GM12873 (cell line): ENCODE measurements around the gene GPR68.

Source experiments
- TF ChIP-seq, protein P1 (sequence below): IDR thresholded peaks from 2 replicates; pipeline ENCODE4 v1.5.1; 2012; ENCODE audit warnings: low read depth, mild to moderate bottlenecking, moderate library complexity, low read length, control low read depth; ENCODE audit not compliant: insufficient read depth; ENCODE audit errors: missing control alignments

Gene GPR68

DNA sequence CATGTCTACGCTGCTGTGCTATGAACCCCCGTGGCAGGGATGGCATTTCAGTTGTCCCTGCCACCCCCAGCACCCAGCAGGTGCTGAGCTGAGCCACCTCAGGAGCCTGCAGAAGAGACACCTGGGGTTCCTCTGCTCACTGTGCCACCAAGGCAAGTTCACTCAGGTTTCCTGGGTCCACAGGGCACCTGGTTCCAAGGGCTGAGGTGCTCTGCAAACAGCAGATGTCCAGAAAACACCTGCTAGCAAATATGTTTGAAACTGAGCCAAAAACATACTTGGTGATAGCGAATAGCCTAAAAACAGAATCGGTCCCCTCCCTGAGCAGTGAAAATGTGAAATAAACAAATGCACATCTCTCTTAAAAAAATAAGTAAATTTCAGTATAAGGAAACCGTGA lies 35.6 kb upstream of the GPR68 start:
- TF ChIP-seq, protein P1, sequence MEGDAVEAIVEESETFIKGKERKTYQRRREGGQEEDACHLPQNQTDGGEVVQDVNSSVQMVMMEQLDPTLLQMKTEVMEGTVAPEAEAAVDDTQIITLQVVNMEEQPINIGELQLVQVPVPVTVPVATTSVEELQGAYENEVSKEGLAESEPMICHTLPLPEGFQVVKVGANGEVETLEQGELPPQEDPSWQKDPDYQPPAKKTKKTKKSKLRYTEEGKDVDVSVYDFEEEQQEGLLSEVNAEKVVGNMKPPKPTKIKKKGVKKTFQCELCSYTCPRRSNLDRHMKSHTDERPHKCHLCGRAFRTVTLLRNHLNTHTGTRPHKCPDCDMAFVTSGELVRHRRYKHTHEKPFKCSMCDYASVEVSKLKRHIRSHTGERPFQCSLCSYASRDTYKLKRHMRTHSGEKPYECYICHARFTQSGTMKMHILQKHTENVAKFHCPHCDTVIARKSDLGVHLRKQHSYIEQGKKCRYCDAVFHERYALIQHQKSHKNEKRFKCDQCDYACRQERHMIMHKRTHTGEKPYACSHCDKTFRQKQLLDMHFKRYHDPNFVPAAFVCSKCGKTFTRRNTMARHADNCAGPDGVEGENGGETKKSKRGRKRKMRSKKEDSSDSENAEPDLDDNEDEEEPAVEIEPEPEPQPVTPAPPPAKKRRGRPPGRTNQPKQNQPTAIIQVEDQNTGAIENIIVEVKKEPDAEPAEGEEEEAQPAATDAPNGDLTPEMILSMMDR = no peak

DNA sequence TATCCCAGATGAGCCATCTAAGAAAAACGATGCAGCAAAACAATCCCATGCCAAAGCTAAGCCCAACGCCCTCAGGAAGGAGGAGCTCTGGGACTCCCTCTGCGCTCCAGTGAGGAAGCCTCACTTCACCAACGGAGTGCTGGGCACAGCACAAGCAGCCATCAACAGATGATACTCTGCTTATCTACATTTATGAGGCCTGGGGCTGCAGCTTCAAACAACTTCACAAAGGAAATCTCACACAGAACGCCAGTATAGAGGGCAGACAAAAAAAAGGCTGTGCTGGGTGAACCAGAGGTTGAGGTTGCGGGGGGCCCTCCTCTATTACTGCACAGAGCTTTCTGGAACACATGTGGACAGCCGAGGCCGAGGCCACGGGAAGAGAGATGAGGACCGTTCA lies 34.9 kb upstream of the GPR68 start:
- TF ChIP-seq, protein P1 = no peak

DNA sequence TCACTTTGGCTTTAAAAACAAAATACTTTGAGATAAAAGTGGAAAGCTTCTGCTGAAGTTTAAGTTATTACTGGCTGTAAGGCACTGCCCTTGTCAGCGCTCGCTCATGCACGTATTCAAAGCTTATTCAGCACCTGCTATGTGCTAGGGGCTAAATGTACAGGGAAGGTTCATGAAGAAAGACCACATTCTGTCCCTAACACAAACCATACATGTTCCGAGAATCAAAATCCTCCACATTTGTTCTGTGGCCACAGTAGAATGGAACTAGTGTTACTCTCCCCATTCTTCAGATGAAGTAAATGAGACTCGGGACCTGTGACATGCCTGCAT lies 33.8 kb upstream of the GPR68 start:
- TF ChIP-seq, protein P1 = no peak

DNA sequence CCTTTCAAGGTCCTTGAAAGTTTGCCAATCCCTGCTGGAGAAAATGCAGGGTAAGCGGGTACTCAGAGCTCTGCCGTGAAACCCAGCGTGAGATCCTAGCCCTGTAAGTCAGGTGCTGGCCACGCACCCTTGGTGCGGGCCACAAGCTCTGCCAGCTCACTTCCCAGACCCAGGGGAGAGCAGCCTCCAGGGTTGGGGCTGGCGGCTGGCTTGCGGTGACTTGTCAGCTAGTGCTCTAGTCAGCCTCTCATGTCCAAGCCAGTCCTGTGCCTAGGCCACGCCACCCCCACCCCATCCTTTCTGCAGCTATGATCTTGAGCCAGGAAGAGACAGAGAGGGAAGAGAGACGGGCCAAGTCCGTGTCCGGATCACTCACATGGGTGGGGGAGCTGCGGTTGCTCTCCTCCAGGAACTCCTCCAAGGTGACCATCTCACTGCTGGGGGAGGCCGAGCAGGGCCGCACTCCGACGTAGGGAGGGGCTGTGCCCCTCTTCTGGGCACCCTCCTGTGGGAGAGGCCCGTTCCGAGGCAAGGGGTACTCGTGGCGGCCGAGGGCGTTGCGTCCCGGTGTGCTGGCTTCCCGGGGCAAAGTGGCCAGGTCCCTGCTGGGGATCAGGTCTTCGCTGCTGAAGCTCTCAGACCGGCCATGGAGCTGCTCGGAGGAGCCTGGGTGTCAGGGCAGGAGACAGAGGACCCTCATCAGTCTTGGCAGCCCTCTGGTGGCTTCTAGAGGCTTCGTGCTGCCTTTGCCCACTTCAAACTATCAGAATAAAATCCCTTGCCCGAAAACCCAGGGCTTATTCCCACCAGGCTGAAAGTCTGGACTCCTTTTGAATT lies 33.3 kb upstream of the GPR68 start:
- TF ChIP-seq, protein P1 = no peak

DNA sequence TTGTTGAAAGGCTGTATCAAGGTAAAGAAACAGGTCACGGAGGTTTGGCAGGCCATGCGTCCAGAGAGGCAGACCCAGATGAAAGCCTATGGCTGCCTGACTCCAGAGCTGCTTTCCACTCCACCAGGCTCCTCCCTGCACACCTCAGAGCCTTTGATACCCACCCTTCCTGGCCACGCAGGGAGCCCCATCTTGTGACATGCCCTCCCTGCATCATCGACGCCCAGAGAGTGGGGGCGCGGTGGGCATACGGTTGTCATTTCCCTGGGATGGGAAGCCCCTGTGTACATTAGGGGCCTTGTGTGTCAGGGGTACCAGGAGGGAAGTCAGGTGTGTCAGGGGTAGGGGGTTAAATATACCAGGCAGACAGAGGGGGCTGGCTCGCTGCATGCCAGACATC lies 30.3 kb upstream of the GPR68 start:
- TF ChIP-seq, protein P1 = no peak

DNA sequence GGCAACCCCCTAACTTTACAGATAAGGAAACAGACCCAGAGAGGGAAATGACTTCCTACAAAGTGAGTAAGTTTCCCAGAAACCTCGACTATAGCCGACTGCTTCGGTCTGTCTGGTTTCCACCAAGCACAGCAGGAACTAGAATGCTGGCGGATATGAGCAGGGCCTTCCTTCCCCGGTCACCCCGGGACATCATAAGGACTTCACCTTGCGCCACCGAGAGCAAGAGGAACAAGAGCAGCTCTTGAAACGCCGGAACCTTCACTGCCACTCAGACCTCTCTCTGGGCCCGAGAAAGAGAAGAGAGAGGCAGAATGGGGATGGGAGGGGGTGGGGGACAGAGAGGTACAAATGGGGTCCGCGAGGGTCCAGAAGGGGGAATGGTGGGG lies 29.4 kb upstream of the GPR68 start:
- TF ChIP-seq, protein P1 = no peak

DNA sequence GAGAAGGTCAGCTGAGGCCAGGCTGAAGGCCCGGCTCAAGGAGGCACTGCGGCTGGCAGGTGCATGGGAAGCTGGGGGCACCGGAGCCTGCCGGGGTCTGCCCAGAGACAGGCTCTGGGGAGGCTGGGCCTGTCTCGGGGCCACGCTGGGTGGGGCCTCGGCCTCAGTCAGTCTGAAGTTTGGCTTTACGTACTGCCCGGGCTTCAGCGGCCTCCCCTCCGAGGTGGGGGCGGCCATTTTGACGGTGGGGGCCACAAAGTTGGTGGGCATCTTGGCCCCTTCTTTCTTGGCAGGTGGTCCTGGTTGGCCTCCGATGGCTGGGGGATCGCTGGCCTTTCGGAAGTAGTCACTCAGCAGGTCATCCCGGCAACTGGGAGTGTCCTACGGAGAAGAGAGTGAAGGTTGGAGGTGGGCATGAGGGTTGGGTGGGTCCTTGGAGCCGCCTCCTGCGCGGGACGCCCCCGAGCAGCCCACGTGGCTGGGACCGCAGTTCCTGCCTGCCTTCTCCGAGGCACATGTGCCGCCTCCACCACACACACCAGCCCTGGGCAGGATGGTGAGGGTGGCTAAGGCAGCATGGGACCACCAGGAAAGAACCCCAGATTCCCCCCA lies 28.9 kb upstream of the GPR68 start:
- TF ChIP-seq, protein P1 = no peak
